HepG2 (cell line): ENCODE data around the gene ANKRD40. TPM values are rescaled to one million over a fixed set of nuclear protein-coding genes. Genes with fewer than 3 reads are reported as not detected.

Experiments used
- ARNT2 ChIP-seq: sonication (generic); formaldehyde crosslinking; IDR thresholded peaks from 2 replicates; pipeline ENCODE4 v1.8.0; 2022; ENCODE audit warnings: mild to moderate bottlenecking, low read depth, missing genetic modification reagents, moderate library complexity
- CBFB ChIP-seq: sonication (generic); formaldehyde crosslinking; IDR thresholded peaks from 2 replicates; pipeline ENCODE4 v1.4.0; 2020; ENCODE audit warnings: missing genetic modification reagents
- HNRNPH1 ChIP-seq: fragments of 200-400 bp; formaldehyde crosslinking; optimal IDR thresholded peaks from 2 replicates; pipeline ENCODE3; 2017; ENCODE audit warnings: mild to moderate bottlenecking, low read depth, low read length
- ISL2 ChIP-seq: sonication (generic); formaldehyde crosslinking; IDR thresholded peaks from 2 replicates; pipeline ENCODE4 v1.5.0; 2020; ENCODE audit warnings: missing genetic modification reagents
- KAT7 ChIP-seq: IDR thresholded peaks from 2 replicates; pipeline ENCODE4 v1.6.1; 2018; ENCODE audit warnings: borderline replicate concordance, missing compliant biosample characterization
- KDM4B ChIP-seq: sonication (generic); formaldehyde crosslinking; IDR thresholded peaks from 2 replicates; pipeline ENCODE4 v1.4.0; 2020; ENCODE audit warnings: missing genetic modification reagents
- MIER3 ChIP-seq: IDR thresholded peaks from 2 replicates; pipeline ENCODE4 v1.6.1; 2016; ENCODE audit warnings: missing compliant biosample characterization, borderline replicate concordance
- MTF1 ChIP-seq: sonication (generic); formaldehyde crosslinking; IDR thresholded peaks from 2 replicates; pipeline ENCODE4 v1.5.0; 2020; ENCODE audit warnings: missing genetic modification reagents
- MYNN ChIP-seq: sonication (generic); formaldehyde crosslinking; IDR thresholded peaks from 2 replicates; pipeline ENCODE4 v1.4.0; 2020; ENCODE audit warnings: mild to moderate bottlenecking, low read depth, missing genetic modification reagents
- PHF5A ChIP-seq: IDR thresholded peaks from one replicate; pipeline ENCODE4 v1.6.1; 2018; ENCODE audit warnings: low read depth, missing genetic modification reagents; ENCODE audit not compliant: unreplicated experiment
- POLR2AphosphoS5 ChIP-seq: IDR thresholded peaks from 2 replicates; pipeline ENCODE4 v1.6.1; 2012; ENCODE audit warnings: low read depth, low read length
- RELA ChIP-seq: sonication (generic); formaldehyde crosslinking; IDR thresholded peaks from 2 replicates; pipeline ENCODE4 v1.4.0; 2020; ENCODE audit warnings: missing genetic modification reagents
- SATB2 ChIP-seq: sonication (generic); formaldehyde crosslinking; IDR thresholded peaks from 2 replicates; pipeline ENCODE4 v1.5.0; 2020; ENCODE audit warnings: missing genetic modification reagents
- ZBTB7B ChIP-seq: sonication (generic); formaldehyde crosslinking; IDR thresholded peaks from 2 replicates; pipeline ENCODE4 v1.4.0; 2020; ENCODE audit warnings: missing genetic modification reagents
- ZFP36L1 ChIP-seq: sonication (generic); formaldehyde crosslinking; IDR thresholded peaks from 2 replicates; pipeline ENCODE4 v1.8.0; 2022; ENCODE audit warnings: mild to moderate bottlenecking, missing genetic modification reagents, moderate library complexity
- ZNF225 ChIP-seq: sonication (generic); formaldehyde crosslinking; IDR thresholded peaks from 2 replicates; pipeline ENCODE4 v1.4.0; 2020; ENCODE audit warnings: mild to moderate bottlenecking, missing genetic modification reagents
- ZNF24 ChIP-seq: fragments of 450-650 bp; IDR thresholded peaks from 2 replicates; pipeline ENCODE4 v1.6.1; 2017; ENCODE audit warnings: antibody characterized with exemption, mild to moderate bottlenecking
- ZNF543 ChIP-seq: sonication (generic); formaldehyde crosslinking; IDR thresholded peaks from 2 replicates; pipeline ENCODE4 v1.4.0; 2020; ENCODE audit warnings: mild to moderate bottlenecking, missing genetic modification reagents
- ZNF703 ChIP-seq: sonication (generic); formaldehyde crosslinking; IDR thresholded peaks from 2 replicates; pipeline ENCODE4 v1.5.1; 2020; ENCODE audit warnings: missing genetic modification reagents, mild to moderate bottlenecking, moderate library complexity, borderline replicate concordance
- ZNF792 ChIP-seq: IDR thresholded peaks from 2 replicates; pipeline ENCODE4 v1.6.1; 2016
- polyA plus RNA-seq, 8 experiments: library from polyadenylated mRNA; depleted of rRNA in 3 of 8; stranded (reverse) in 7 of 8; unstranded in 1 of 8; fragments of >200 nt; fragmentation: Illumina TruSeq in 4 of 8; extraction: Trizol in 4 of 8; gene quantifications; 2 replicates each; pipeline versions ENCODE4 v1.2.1 to v1.2.3, GENCODE V29; 2011 to 2016; ENCODE audit warnings: low read depth in 4 of 8, missing spikeins in 1 of 8, mixed read lengths in 1 of 8; ENCODE audit not compliant: insufficient read depth in 1 of 8
- total RNA-seq, 5 experiments: library from RNA; depleted of rRNA; stranded (reverse); fragments of >200 nt; fragmentation: Illumina TruSeq; extraction: Trizol; gene quantifications; 2 replicates each; pipeline ENCODE4 v1.2.3, GENCODE V29; 2016; ENCODE audit warnings: low read depth in 1 of 5
- TF ChIP-seq, protein P1 (sequence below): fragments of 450-650 bp; IDR thresholded peaks from 2 replicates; pipeline ENCODE4 v1.6.1; 2017; ENCODE audit warnings: mild to moderate bottlenecking
- TF ChIP-seq, protein P2 (sequence below): sonication (generic); formaldehyde crosslinking; IDR thresholded peaks from 2 replicates; pipeline ENCODE4 v1.5.0; 2020; ENCODE audit warnings: mild to moderate bottlenecking, missing genetic modification reagents
- TF ChIP-seq, protein P3 (sequence below): sonication (generic); formaldehyde crosslinking; IDR thresholded peaks from 2 replicates; pipeline ENCODE4 v1.4.0; 2020; ENCODE audit warnings: mild to moderate bottlenecking, missing genetic modification reagents
- TF ChIP-seq, protein P4 (sequence below): sonication (generic); formaldehyde crosslinking; IDR thresholded peaks from 2 replicates; pipeline ENCODE4 v1.8.1; 2023; ENCODE audit warnings: mild to moderate bottlenecking, missing genetic modification reagents, borderline replicate concordance

The ANKRD40 gene
- total and polyA plus RNA-seq, 2 of the 13 experiments (the other 11 are each of a cell fraction or from before 2014, with no cell fraction given) = 35.0 to 46.4 TPM

DNA sequence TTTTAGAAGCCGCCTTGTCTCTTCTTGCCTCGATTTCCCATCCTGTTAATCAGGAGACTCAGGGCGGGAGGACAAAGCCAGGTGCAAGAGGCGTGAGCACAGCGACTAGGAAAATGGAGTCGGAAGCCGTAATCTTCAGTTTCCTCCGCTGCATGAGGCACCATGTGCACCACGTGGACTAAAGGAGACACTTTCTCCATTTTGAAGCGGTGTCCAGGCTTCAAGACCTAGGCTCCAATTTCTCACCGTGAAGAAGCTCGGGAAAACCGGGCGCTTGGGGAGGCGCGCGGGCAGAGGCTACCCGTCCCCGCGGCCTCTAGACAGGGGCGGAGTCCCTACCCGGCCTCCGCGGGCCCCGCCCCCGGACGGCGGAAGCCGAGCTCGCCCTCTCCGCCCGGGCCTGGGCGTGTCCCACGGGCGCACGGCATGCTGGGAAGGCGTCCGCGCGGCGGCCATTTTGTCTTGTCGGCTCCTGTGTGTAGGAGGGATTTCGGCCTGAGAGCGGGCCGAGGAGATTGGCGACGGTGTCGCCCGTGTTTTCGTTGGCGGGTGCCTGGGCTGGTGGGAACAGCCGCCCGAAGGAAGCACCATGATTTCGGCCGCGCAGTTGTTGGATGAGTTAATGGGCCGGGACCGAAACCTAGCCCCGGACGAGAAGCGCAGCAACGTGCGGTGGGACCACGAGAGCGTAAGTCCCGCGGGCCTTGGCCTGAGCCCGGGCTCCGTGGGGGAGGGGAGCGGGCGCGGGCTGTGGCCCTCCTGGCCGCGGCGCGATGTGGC lies 11.6 kb upstream of the ANKRD40 start, which contains the start of gene LUC7L3 (continued):
- TF ChIP-seq ZBTB7B (peak; percentile 37), ZNF792 (CRISPR knock-in tag) (peak; percentile 83), HNRNPH1 (no peak), ZNF703 (CRISPR knock-in tag) (peak; percentile 84), PHF5A (CRISPR knock-in tag) (peak; percentile 68), KDM4B (CRISPR knock-in tag) (0 out of 2 replicates have a peak, but pooled peaks have one; percentile 86), ZNF24 (peak; percentile 71; the same call in 1 of the 2 replicates), CBFB (peak; percentile 19; the same call in 1 of the 2 replicates), POLR2AphosphoS5 (peak; percentile 97), ARNT2 (CRISPR knock-in tag) (peak; percentile 70; the same call in 1 of the 2 replicates), ZNF225 (CRISPR knock-in tag) (peak; percentile 93), ZFP36L1 (CRISPR knock-in tag) (no peak; the same call in none of the 2 replicates), SATB2 (CRISPR knock-in tag) (peak; percentile 75; the same call in 1 of the 2 replicates), MIER3 (peak; percentile 48; the same call in 1 of the 2 replicates), KAT7 (CRISPR knock-in tag) (peak; percentile 85; the same call in 1 of the 2 replicates), RELA (CRISPR knock-in tag) (0 out of 2 replicates have a peak, but pooled peaks have one; percentile 19), ZNF543 (peak; percentile 89), MYNN (CRISPR knock-in tag) (peak; percentile 97; the same call in 1 of the 2 replicates), ISL2 (CRISPR knock-in tag) (peak; percentile 78), MTF1 (CRISPR knock-in tag) (peak; percentile 77)
- TF ChIP-seq, protein P1, sequence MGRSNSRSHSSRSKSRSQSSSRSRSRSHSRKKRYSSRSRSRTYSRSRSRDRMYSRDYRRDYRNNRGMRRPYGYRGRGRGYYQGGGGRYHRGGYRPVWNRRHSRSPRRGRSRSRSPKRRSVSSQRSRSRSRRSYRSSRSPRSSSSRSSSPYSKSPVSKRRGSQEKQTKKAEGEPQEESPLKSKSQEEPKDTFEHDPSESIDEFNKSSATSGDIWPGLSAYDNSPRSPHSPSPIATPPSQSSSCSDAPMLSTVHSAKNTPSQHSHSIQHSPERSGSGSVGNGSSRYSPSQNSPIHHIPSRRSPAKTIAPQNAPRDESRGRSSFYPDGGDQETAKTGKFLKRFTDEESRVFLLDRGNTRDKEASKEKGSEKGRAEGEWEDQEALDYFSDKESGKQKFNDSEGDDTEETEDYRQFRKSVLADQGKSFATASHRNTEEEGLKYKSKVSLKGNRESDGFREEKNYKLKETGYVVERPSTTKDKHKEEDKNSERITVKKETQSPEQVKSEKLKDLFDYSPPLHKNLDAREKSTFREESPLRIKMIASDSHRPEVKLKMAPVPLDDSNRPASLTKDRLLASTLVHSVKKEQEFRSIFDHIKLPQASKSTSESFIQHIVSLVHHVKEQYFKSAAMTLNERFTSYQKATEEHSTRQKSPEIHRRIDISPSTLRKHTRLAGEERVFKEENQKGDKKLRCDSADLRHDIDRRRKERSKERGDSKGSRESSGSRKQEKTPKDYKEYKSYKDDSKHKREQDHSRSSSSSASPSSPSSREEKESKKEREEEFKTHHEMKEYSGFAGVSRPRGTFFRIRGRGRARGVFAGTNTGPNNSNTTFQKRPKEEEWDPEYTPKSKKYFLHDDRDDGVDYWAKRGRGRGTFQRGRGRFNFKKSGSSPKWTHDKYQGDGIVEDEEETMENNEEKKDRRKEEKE = no peak
- TF ChIP-seq, protein P2, sequence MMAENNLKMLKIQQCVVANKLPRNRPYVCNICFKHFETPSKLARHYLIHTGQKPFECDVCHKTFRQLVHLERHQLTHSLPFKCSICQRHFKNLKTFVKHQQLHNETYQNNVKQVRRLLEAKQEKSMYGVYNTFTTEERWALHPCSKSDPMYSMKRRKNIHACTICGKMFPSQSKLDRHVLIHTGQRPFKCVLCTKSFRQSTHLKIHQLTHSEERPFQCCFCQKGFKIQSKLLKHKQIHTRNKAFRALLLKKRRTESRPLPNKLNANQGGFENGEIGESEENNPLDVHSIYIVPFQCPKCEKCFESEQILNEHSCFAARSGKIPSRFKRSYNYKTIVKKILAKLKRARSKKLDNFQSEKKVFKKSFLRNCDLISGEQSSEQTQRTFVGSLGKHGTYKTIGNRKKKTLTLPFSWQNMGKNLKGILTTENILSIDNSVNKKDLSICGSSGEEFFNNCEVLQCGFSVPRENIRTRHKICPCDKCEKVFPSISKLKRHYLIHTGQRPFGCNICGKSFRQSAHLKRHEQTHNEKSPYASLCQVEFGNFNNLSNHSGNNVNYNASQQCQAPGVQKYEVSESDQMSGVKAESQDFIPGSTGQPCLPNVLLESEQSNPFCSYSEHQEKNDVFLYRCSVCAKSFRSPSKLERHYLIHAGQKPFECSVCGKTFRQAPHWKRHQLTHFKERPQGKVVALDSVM (CRISPR knock-in tag) = peak; percentile 100
- TF ChIP-seq, protein P3, sequence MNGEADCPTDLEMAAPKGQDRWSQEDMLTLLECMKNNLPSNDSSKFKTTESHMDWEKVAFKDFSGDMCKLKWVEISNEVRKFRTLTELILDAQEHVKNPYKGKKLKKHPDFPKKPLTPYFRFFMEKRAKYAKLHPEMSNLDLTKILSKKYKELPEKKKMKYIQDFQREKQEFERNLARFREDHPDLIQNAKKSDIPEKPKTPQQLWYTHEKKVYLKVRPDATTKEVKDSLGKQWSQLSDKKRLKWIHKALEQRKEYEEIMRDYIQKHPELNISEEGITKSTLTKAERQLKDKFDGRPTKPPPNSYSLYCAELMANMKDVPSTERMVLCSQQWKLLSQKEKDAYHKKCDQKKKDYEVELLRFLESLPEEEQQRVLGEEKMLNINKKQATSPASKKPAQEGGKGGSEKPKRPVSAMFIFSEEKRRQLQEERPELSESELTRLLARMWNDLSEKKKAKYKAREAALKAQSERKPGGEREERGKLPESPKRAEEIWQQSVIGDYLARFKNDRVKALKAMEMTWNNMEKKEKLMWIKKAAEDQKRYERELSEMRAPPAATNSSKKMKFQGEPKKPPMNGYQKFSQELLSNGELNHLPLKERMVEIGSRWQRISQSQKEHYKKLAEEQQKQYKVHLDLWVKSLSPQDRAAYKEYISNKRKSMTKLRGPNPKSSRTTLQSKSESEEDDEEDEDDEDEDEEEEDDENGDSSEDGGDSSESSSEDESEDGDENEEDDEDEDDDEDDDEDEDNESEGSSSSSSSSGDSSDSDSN = peak; percentile 98
- TF ChIP-seq, protein P4, sequence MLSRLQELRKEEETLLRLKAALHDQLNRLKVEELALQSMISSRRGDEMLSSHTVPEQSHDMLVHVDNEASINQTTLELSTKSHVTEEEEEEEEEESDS (CRISPR knock-in tag) = peak; percentile 57; the same call in 1 of the 2 replicates
